ENCODE measurements around the gene CHST12.
"Not testable (repeated sequence)": the region's sequence is repeated elsewhere in the genome, so short reads cannot be mapped to it uniquely, and the experiment has no call there.

- not testable (repeated sequence) for TF ChIP-seq CTCF (conservative IDR thresholded peaks at IDR 0.05; ENCODE audit: low read length); EZH2phosphoT487 (IDR thresholded peaks at IDR 0.05; ENCODE audit: borderline replicate concordance, low read depth, low read length)
Observed at GRCh38 chr7:2417178-2417577, 13.8 kb downstream of the CHST12 start.
